GM23338 (cell line): Measurements from ENCODE around the gene CHAT. TPM values are rescaled to one million over a fixed set of nuclear protein-coding genes. Genes with fewer than 3 reads are reported as not detected.

ENCODE experiments used
- ATAC-seq: fragments of 200-7000 bp; cut with Tn5 transposase; 3 replicates; pipeline ENCODE4 v1.9.1; 2020
- DNase-seq: peaks from one replicate; pipeline ENCODE4 v3.0.0-alpha.2; 2015; ENCODE audit warnings: low spot score
- H2AFZ ChIP-seq: fragments of 200-600 bp; sonication (generic); 2 replicates; pipeline ENCODE4 v1.8.0; 2016; ENCODE audit warnings: antibody characterized with exemption, mild to moderate bottlenecking, moderate library complexity
- H3F3A ChIP-seq: fragments of 200-600 bp; sonication (generic); replicated peaks from 2 replicates; pipeline ENCODE4 v1.8.0; 2017; ENCODE audit warnings: antibody characterized with exemption, mixed run types, low read depth
- H3K27ac ChIP-seq: fragments of 200-600 bp; sonication (generic); 2 replicates; pipeline ENCODE4 v1.6.1; 2016; ENCODE audit warnings: low read depth
- H3K27me3 ChIP-seq: fragments of 200-600 bp; sonication (generic); 2 replicates; pipeline ENCODE4 v1.8.0; 2016; ENCODE audit warnings: mild to moderate bottlenecking, mixed run types, moderate library complexity; ENCODE audit not compliant: insufficient read depth
- H3K36me3 ChIP-seq: fragments of 200-600 bp; sonication (generic); 2 replicates; pipeline ENCODE4 v1.8.0; 2016; ENCODE audit warnings: mild to moderate bottlenecking; ENCODE audit not compliant: insufficient read depth
- H3K4me1 ChIP-seq: fragments of 200-600 bp; sonication (generic); 2 replicates; pipeline ENCODE4 v1.8.0; 2016; ENCODE audit warnings: mild to moderate bottlenecking, moderate library complexity; ENCODE audit not compliant: insufficient read depth
- H3K4me2 ChIP-seq: fragments of 200-600 bp; sonication (generic); 2 replicates; pipeline ENCODE4 v1.7.1; 2017; ENCODE audit warnings: mixed run types
- H3K4me3 ChIP-seq: fragments of 200-600 bp; sonication (generic); 2 replicates; pipeline ENCODE4 v1.6.1; 2016; ENCODE audit warnings: mixed run types
- H3K79me2 ChIP-seq: fragments of 200-600 bp; sonication (generic); replicated peaks from 2 replicates; pipeline ENCODE4 v1.8.0; 2017; ENCODE audit warnings: mild to moderate bottlenecking; ENCODE audit not compliant: insufficient read depth
- H3K9me2 ChIP-seq: fragments of 200-600 bp; sonication (generic); 2 replicates; pipeline ENCODE4 v1.8.0; 2017; ENCODE audit not compliant: insufficient read depth
- H4K20me1 ChIP-seq: fragments of 200-600 bp; sonication (generic); replicated peaks from 2 replicates; pipeline ENCODE4 v1.8.0; 2017; ENCODE audit warnings: mild to moderate bottlenecking; ENCODE audit not compliant: insufficient read depth
- H3K27ac Mint-ChIP-seq: 2 replicates; pipeline ENCODE4 v1.8.0; 2020; ENCODE audit warnings: inconsistent platforms, mild to moderate bottlenecking, moderate library complexity, mixed read lengths
- H3K27me3 Mint-ChIP-seq: 3 replicates; pipeline ENCODE4 v1.8.0; 2022; ENCODE audit warnings: low read depth, mild to moderate bottlenecking, moderate library complexity, mixed read lengths, inconsistent platforms; ENCODE audit not compliant: insufficient read depth, poor library complexity
- H3K36me3 Mint-ChIP-seq: 3 replicates; pipeline ENCODE4 v1.8.0; 2021; ENCODE audit warnings: low read depth, mild to moderate bottlenecking, inconsistent platforms, moderate library complexity, mixed read lengths
- H3K4me1 Mint-ChIP-seq: 3 replicates; pipeline ENCODE4 v1.8.0; 2020; ENCODE audit warnings: mild to moderate bottlenecking, inconsistent platforms, mixed read lengths
- H3K4me3 Mint-ChIP-seq: 3 replicates; pipeline ENCODE4 v1.8.0; 2021; ENCODE audit warnings: moderate library complexity, mild to moderate bottlenecking, inconsistent platforms, mixed read lengths
- H3K9me3 Mint-ChIP-seq: 3 replicates; pipeline ENCODE4 v1.8.0; 2020; ENCODE audit warnings: moderate library complexity, mild to moderate bottlenecking, inconsistent platforms, mixed read lengths
- CREB1 ChIP-seq: fragments of 250-450 bp; sonication (Bioruptor Pico); IDR thresholded peaks from 2 replicates; pipeline ENCODE4 v1.5.0; 2020; ENCODE audit warnings: low read depth, mild to moderate bottlenecking, moderate library complexity
- EZH2 ChIP-seq: fragments of 200-600 bp; sonication (generic); IDR thresholded peaks from one replicate; pipeline ENCODE4 v1.8.0; 2017; ENCODE audit warnings: antibody characterized with exemption, mild to moderate bottlenecking, low read depth; ENCODE audit not compliant: unreplicated experiment
- EZH2phosphoT487 ChIP-seq: fragments of 200-600 bp; sonication (generic); IDR thresholded peaks from one replicate; pipeline ENCODE4 v1.8.1; 2018; ENCODE audit warnings: antibody characterized with exemption; ENCODE audit not compliant: unreplicated experiment
- JUNB ChIP-seq: IDR thresholded peaks from one replicate; pipeline ENCODE4 v1.6.1; 2016; ENCODE audit warnings: antibody characterized with exemption; ENCODE audit not compliant: unreplicated experiment
- NANOG ChIP-seq: IDR thresholded peaks from 2 replicates; pipeline ENCODE4 v1.6.1; 2016; ENCODE audit warnings: antibody characterized with exemption, borderline replicate concordance
- POLR2AphosphoS5 ChIP-seq: IDR thresholded peaks from 2 replicates; pipeline ENCODE4 v1.6.1; 2016; ENCODE audit warnings: antibody characterized with exemption, low read depth
- STAT1 ChIP-seq: IDR thresholded peaks from one replicate; pipeline ENCODE4 v1.6.1; 2016; ENCODE audit warnings: antibody characterized with exemption; ENCODE audit not compliant: unreplicated experiment
- ZNF114 ChIP-seq: fragments of 250-450 bp; sonication (Bioruptor Pico); IDR thresholded peaks from 2 replicates; pipeline ENCODE4 v1.5.0; 2020; ENCODE audit warnings: mild to moderate bottlenecking, moderate library complexity
- ZNF331 ChIP-seq: fragments of 250-450 bp; sonication (Bioruptor Pico); IDR thresholded peaks from 2 replicates; pipeline ENCODE4 v1.5.0; 2020; ENCODE audit warnings: low read depth, mild to moderate bottlenecking, moderate library complexity
- polyA plus RNA-seq: library from polyadenylated mRNA; unstranded; fragments of >200 nt; fragmentation: Nextera tagmentation; extraction: Ambion mirVana; gene quantifications from 2 replicates; pipeline ENCODE4 v1.2.1, GENCODE V29; 2016
- total RNA-seq: library from RNA; depleted of rRNA; stranded (reverse); fragments of >200 nt; shearing (Covaris generic); gene quantifications from 2 replicates; pipeline ENCODE4 v1.2.3, GENCODE V29; 2014
- TF ChIP-seq, protein P1 (sequence below): IDR thresholded peaks from 2 replicates; pipeline ENCODE4 v1.6.1; 2016; ENCODE audit warnings: antibody characterized with exemption
- TF ChIP-seq, protein P2 (sequence below): fragments of 250-450 bp; sonication (Bioruptor Pico); IDR thresholded peaks from 2 replicates; pipeline ENCODE4 v1.5.0; 2020; ENCODE audit warnings: mild to moderate bottlenecking, moderate library complexity
- TF ChIP-seq, protein P3 (sequence below): IDR thresholded peaks from one replicate; pipeline ENCODE4 v1.6.1; 2018; ENCODE audit warnings: antibody characterized with exemption; ENCODE audit not compliant: unreplicated experiment

Gene CHAT
- total and polyA plus RNA-seq, 2 experiments from 2014 or later = not detected

DNA sequence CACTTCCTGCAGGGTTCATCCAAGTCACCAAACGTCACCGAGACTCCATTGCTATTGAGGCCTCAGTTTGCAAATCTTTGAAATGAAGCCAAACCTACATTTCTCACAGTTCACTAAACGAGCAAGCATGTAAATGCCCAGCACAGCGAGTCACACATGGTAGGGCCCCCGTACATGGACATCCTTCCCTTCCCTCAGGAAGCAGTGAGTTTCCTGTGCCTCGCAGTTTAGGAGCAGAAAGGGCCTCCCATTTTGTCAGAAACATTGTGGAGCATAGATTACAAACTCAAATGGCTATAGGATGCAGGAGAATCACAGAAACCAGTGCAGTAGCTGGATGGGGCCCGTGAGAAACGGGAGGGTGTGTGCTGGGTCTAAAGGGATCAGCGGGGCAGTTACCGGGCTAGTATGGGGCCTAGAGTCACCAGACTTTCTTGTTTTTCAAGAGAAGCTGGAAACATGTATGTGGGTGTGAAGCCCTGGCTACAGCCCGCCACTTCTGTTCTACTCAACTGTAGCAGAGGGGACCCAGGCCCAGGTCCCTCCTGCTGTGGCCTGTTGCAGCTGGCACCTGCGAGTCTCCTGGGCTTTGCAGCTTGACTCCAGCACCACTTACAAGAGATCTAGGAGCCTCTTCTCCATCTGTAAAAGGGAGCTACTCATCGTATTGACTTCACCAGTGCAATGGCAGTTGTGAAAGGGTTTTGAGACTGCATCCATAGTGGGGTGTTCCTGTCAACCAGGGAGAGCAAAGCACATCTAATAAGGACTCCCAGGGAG lies 17.9 kb upstream of the CHAT start:
- H3K9me3 Mint-ChIP-seq = no peaks in the 10 kb centered on the region
- H3K36me3 Mint-ChIP-seq = no peaks in the 10 kb centered on the region
- Histone ChIP-seq H3K4me1 (no peaks in the 10 kb centered on the region; the same call in 1 of the 2 replicates), H3K36me3 (no peaks in the 10 kb centered on the region), H3K27ac (no peak overlapping the region), H3K4me3 (no peak overlapping the region), H4K20me1 (no peaks in the 10 kb centered on the region), H2AFZ (no peak overlapping the region), H3K9me2 (no peaks in the 10 kb centered on the region), H3K27me3 (no peaks in the 10 kb centered on the region), H3K79me2 (no peaks in the 10 kb centered on the region), H3F3A (no peaks in the 10 kb centered on the region), H3K4me2 (no peak overlapping the region)
- H3K27me3 Mint-ChIP-seq = peaks cover 31% of the 10 kb centered on the region
- no peak overlapping the region for H3K4me3 Mint-ChIP-seq
- ATAC-seq (no peak), DNase-seq (no peak)
- TF ChIP-seq NANOG (no peak), EZH2phosphoT487 (no peak), STAT1 (no peak), EZH2 (no peak), POLR2AphosphoS5 (no peak), ZNF114 (no peak), CREB1 (CRISPR knock-in tag) (no peak), JUNB (no peak), ZNF331 (CRISPR knock-in tag) (no peak)
- TF ChIP-seq, protein P1, sequence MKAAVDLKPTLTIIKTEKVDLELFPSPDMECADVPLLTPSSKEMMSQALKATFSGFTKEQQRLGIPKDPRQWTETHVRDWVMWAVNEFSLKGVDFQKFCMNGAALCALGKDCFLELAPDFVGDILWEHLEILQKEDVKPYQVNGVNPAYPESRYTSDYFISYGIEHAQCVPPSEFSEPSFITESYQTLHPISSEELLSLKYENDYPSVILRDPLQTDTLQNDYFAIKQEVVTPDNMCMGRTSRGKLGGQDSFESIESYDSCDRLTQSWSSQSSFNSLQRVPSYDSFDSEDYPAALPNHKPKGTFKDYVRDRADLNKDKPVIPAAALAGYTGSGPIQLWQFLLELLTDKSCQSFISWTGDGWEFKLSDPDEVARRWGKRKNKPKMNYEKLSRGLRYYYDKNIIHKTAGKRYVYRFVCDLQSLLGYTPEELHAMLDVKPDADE = no peak
- TF ChIP-seq, protein P2, sequence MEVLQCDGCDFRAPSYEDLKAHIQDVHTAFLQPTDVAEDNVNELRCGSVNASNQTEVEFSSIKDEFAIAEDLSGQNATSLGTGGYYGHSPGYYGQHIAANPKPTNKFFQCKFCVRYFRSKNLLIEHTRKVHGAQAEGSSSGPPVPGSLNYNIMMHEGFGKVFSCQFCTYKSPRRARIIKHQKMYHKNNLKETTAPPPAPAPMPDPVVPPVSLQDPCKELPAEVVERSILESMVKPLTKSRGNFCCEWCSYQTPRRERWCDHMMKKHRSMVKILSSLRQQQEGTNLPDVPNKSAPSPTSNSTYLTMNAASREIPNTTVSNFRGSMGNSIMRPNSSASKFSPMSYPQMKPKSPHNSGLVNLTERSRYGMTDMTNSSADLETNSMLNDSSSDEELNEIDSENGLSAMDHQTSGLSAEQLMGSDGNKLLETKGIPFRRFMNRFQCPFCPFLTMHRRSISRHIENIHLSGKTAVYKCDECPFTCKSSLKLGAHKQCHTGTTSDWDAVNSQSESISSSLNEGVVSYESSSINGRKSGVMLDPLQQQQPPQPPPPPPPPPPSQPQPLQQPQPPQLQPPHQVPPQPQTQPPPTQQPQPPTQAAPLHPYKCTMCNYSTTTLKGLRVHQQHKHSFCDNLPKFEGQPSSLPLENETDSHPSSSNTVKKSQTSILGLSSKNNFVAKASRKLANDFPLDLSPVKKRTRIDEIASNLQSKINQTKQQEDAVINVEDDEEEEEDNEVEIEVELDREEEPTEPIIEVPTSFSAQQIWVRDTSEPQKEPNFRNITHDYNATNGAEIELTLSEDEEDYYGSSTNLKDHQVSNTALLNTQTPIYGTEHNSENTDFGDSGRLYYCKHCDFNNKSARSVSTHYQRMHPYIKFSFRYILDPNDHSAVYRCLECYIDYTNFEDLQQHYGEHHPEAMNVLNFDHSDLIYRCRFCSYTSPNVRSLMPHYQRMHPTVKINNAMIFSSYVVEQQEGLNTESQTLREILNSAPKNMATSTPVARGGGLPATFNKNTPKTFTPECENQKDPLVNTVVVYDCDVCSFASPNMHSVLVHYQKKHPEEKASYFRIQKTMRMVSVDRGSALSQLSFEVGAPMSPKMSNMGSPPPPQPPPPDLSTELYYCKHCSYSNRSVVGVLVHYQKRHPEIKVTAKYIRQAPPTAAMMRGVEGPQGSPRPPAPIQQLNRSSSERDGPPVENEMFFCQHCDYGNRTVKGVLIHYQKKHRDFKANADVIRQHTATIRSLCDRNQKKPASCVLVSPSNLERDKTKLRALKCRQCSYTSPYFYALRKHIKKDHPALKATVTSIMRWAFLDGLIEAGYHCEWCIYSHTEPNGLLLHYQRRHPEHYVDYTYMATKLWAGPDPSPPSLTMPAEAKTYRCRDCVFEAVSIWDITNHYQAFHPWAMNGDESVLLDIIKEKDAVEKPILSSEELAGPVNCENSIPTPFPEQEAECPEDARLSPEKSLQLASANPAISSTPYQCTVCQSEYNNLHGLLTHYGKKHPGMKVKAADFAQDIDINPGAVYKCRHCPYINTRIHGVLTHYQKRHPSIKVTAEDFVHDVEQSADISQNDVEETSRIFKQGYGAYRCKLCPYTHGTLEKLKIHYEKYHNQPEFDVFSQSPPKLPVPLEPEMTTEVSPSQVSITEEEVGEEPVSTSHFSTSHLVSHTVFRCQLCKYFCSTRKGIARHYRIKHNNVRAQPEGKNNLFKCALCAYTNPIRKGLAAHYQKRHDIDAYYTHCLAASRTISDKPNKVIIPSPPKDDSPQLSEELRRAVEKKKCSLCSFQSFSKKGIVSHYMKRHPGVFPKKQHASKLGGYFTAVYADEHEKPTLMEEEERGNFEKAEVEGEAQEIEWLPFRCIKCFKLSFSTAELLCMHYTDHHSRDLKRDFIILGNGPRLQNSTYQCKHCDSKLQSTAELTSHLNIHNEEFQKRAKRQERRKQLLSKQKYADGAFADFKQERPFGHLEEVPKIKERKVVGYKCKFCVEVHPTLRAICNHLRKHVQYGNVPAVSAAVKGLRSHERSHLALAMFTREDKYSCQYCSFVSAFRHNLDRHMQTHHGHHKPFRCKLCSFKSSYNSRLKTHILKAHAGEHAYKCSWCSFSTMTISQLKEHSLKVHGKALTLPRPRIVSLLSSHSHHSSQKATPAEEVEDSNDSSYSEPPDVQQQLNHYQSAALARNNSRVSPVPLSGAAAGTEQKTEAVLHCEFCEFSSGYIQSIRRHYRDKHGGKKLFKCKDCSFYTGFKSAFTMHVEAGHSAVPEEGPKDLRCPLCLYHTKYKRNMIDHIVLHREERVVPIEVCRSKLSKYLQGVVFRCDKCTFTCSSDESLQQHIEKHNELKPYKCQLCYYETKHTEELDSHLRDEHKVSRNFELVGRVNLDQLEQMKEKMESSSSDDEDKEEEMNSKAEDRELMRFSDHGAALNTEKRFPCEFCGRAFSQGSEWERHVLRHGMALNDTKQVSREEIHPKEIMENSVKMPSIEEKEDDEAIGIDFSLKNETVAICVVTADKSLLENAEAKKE = no peak
- TF ChIP-seq, protein P3, sequence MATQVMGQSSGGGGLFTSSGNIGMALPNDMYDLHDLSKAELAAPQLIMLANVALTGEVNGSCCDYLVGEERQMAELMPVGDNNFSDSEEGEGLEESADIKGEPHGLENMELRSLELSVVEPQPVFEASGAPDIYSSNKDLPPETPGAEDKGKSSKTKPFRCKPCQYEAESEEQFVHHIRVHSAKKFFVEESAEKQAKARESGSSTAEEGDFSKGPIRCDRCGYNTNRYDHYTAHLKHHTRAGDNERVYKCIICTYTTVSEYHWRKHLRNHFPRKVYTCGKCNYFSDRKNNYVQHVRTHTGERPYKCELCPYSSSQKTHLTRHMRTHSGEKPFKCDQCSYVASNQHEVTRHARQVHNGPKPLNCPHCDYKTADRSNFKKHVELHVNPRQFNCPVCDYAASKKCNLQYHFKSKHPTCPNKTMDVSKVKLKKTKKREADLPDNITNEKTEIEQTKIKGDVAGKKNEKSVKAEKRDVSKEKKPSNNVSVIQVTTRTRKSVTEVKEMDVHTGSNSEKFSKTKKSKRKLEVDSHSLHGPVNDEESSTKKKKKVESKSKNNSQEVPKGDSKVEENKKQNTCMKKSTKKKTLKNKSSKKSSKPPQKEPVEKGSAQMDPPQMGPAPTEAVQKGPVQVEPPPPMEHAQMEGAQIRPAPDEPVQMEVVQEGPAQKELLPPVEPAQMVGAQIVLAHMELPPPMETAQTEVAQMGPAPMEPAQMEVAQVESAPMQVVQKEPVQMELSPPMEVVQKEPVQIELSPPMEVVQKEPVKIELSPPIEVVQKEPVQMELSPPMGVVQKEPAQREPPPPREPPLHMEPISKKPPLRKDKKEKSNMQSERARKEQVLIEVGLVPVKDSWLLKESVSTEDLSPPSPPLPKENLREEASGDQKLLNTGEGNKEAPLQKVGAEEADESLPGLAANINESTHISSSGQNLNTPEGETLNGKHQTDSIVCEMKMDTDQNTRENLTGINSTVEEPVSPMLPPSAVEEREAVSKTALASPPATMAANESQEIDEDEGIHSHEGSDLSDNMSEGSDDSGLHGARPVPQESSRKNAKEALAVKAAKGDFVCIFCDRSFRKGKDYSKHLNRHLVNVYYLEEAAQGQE = no peak
- no peak overlapping the region for H3K27ac Mint-ChIP-seq
- peaks cover 13% of the 10 kb centered on the region for H3K4me1 Mint-ChIP-seq
